T-helper 9 cell (primary cell): ENCODE measurements around the gene DDX51.
"Not testable (repeated sequence)": the region's sequence is repeated elsewhere in the genome, so short reads cannot be mapped to it uniquely, and the experiment has no call there.

Experiments
- DNase-seq: peaks from one replicate; pipeline ENCODE4 v3.0.0-alpha.2; 2020

Gene DDX51

DNA sequence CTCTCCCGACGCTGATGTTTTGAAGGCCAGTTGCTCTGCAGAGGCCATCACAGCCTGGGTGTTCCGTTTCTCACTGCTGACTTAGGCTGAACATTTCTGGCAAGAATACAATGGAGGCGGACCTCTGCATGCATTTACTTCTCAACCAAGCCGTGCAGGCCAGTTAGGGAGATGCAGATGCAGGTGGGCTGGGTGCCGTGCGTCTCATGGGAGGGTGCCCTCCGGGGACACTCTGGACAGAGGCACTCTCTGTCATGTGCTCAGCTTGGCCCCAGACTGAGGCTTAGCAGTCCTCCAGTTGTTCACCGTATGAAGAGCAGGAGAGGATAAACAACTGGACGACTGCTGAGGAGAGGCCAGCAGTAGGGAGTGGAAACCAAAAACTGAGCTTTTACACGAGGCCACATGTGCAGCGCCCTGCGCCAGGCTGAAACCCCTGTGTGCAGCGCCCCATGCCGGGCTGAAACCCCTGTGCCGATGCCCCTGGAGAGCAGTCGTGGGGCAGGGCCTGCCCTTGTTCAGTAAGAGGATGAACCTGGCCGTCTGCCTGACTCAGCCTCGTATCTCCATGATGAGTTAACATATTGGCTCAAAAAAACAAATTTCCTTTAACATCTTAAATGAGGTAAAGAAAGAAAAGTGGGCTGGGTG is 32.3 kb downstream of the DDX51 start:
- DNase-seq = no peak

DNA sequence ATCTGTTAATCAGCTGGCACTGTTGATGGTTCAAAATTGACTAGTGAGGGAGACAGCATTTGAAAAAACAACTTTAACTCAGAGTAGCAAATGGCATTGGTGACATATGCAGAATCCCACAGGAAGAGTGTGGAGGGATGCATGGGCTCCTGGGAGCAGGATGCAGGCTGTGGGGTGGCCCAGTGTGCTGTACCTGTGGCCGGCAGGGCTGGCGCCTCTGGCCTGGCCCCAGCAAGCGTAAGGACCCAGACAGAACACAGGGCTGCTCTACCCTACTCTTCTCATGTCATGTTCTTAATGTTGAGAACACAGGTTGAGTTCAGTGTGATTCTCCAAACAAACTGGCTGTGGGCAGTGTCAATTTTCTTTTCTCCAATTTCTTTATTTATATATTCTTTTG is 33.4 kb downstream of the DDX51 start:
- no peak for DNase-seq

DNA sequence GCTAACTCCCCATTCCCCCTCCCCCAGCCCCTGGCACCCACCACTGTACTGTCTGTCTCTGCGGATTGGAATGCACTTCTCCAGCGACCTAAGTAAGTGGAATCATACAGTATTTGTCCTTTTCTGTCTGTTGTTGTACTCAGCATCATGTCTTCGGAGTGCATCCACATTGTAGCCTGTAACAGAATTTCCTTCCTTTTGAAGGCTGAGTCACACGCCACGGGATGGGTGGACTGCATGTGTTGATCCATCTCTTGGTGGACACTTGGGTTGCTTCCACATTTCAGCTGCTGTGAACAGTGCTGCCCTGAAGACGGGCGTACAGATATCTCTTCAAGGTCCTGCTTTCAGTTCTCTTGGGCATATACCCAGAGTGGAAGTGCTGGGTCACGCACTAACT is 34.4 kb downstream of the DDX51 start:
- no peak for DNase-seq

DNA sequence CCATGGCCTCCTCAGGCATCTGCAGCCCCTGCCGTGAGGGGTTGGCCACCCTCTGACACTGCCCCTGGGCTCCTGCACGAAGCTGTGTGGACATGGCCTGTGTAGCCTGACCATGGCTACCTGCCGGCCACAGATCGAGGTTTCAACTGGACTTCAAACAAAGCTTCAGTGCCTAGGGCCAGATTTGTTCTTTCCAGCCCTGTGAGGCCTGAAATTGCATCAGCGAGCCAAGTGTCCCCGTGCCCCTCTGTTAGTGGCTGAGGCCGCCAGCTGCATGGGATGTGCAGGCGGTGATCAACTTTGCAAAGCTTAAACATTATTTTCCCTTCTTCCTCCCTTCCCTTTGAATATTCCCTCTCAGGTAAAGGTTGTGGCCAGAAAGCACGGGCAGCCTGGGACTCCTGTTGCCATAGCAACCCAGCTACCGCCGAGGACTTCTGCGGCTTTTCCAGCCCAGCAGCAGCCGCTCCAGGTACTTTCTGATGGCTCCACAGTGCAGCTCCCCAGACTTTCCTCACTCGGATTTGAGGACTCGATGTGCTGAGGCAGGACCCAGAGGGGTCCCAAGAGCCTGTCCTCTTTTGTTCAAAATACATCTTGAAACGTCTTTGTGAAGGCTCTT is 35.8 kb downstream of the DDX51 start:
- no peak for DNase-seq

DNA sequence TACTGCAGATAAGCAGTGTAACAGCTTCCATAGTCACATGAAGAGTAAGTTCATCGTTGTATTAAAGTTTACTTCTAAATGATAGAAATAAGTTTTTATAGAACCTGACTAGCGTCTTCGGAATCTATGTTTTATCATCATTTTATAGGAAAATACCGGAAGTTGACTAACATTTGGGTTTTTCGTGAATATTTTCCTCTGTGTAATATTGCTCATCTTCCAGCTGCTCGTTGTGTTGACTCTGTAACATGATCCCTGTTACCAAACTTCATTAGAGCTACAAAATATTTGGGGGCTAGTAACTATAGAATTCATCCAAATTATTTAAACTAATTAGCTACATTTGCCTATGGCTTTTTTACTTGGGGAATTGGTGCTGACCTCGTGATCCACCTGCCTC is 37.2 kb downstream of the DDX51 start:
- no peak for DNase-seq

DNA sequence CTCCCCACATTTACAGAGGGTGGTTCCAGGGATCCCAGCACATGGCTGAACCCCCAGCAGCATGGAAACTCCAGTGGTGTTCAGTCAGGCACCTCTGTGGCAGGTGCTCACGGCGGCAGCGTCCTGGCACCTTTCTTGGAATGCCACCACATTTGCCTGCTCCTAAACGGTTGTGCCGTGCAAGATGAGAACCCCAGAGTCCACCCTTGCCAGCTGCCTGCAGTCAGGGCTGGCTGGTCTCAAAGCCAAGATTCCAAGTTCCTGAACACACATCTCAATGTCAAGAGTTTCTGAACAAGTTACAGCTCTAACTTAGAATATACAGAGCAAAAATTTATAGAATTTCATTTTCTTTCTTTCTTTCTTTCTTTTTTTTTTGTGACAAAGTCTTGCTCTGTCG is 38.7 kb downstream of the DDX51 start:
- no peak for DNase-seq

DNA sequence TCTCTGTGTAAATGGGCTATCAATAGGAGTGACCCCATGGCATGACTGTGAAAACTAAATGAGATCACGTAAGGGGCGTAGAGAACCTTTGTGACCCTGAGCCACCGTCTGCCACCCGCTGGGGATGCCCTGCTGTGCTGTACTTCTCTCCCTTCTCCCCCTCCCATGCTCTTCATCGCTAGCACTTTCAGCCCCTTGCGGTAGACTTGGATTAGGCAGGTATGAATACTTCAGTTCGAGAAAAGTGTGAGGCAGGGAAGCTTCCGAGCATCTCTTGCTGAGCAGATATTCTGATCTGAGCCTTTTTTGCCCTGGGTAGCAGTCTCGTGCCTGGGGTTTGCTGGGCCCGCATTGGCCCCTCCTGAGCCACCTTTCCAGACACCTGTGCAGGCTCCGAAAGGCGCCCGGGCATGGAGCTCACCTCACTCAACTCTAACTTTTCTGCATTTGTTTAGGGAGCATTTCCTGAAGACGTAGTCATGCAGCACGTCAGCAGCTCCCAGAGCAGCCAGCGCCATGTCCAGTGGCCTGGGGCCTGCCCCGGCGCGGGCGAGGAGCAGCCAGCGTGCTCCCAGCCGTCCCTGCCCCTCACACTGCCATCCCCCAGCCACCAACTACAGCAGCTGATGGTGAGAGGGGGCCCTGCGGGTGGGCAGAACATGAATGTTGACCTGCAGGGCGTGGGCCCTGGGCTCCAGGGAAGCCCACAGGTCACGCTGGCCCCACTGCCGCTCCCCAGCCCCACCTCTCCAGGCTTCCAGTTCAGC is 40.4 kb downstream of the DDX51 start:
- no peak for DNase-seq

DNA sequence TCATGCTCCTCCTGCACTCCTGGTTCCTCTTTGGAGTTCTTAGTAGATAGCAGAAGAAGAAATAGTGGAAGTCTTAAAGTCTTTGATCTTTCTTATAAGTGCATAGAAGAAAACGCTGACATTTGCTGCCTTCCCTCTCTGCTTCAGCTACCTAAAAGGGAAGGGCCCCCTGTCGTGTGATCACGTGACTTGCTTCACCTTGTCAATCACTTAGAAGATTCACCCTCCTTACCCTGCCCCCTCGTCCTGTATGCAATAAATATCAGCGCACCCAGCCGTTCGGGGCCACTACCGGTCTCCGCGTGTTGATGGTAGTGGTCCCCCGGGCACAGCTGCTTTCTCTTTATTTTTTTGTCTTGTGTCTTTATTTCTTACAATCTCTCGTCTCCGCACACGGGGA is 41.0 kb downstream of the DDX51 start:
- DNase-seq = not testable (repeated sequence)

DNA sequence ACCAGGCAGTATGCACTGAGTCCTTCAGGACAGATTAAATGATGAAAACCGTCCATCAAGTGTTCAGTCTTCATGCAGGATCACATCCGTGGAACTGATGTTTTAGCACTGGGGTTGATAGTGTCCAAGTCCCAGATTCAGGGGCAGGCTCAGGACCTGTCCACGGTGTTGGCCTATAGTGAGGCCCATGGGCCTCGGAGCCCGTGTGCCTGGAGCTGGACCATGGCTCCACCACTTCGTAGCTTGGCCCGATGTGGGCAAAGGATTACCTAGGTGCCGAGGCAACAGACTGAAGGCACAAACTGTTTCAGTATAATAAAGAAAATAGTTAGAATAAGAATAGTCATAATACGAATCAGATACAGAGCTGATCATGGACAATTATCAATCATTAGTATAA is 41.8 kb downstream of the DDX51 start:
- DNase-seq = no peak

DNA sequence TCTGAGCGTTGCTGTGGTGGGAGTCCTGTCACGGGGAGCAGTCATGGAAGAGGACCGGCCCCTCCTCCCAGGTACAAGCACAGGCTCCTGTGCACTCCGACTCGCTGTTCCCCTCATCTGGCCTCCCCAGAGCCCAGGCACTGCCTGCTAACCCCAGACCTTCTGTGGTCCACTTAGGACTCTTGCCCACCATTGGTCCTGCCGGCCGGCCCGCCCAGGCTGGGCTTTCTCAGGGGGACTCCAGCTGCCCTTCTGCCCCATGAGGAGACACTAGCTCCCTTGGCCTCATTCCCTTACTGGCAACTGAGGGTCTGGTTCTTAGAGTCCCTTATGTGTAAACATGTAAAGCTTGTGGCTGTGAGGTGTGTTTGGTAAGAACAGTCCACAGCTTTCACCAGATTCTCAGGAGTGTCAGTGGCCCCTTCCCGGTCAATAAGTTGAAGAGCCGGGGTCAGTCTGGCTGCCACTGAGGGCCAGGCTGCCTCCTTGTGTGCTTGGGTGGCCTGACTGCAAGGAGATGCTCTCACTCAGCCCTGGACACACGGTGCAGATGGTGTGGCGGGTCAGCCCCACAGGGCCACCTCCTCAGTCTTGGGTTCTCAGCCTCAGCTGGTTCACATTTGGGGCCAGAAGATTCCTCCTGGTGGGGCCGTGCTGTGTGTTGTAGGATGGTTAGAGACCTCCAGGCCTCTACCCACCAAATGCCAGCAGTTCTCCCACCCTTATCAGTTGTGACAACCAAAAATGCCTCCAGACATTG is 43.6 kb downstream of the DDX51 start:
- no peak for DNase-seq

DNA sequence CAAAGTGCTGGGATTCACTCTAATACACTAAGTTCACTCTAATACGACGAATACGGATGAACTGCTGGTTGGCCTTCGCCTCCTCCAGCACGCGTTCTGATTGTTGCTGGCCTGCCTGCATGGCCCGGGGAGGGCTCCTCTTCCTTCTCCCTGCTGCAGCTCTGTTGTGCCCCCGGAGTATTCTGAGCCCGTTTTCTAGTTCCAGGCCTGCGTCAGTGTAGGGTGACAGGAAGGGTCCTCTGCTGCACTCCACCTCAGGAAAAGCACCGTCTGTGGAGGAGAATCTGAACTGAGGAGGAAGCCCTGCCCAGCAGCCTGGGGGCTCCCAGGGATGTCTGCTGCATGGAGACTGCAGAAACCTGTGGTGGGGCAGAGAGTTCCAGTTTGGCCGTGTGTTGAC is 44.4 kb downstream of the DDX51 start:
- DNase-seq = no peak

DNA sequence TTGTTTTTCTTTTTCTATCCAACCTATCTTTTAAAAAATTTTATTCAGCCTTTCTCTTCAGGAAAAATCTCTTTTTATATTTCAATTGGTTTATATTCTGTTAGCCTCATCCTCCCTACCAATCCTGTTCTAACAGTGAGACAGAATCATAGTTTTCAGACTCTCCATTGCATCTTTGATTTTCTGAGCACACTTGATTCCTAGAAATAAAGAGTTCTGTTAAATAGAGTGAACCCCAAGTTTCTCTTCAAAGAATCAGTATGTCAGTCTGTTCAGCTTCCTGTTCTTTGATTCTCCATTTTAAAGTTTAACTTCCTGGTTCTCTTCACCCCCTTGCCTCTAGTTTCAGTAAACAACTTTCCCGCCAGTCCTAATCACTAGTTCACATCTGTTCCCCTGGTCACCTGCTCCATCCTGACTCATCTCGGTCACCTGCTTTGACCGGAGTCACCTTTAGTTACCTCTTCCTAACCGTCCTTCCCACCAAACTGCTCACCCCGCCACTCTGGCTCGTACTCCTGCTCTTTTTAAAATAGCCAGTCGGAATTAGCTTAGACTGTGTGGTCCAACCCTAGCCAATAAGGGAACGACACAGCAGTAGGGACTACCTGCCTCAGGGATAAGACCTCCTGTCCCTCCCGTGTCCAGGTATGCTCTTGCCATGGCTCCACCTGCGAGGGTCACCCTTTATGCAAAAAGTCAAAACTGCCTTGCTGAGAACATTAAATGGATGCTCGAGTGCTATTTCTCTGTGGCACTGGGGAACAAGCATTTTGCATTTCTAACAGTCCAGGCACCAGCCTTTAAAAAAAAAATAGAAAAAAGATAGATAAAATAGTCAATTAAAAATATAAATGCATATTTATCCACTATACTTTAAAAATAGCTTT is 48.4 kb downstream of the DDX51 start:
- DNase-seq = no peak

DNA sequence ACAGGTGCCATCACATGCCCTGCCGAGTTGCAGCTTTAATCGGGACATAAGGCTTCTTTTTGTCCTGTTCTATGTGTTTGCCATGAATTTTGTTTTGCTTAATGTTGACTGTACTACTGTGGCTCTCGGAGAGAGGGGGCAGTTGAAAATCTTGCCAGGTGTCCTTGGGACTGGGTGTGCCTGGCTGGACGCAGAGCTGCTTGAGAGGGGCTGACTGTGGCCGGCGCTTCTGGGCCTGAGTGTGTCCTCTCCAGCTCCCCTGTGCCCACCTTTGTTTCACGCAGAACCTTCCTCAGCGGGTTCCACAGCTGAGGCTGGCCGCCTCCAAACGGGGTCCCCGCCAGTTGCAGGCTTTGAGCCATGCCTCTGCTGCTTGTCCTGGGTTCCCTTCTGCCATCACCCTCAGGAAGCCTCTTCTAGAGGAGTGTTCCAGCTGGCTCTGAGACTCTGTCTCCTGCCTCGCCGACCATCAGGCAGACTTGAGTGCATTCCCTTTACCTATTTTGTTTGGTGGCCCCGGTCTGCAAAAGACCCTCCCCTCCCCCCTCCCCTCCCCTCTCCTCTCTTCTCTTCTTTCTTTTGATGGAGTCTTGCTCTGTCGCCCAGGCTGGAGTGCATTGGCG is 49.7 kb downstream of the DDX51 start:
- no peak for DNase-seq

DNA sequence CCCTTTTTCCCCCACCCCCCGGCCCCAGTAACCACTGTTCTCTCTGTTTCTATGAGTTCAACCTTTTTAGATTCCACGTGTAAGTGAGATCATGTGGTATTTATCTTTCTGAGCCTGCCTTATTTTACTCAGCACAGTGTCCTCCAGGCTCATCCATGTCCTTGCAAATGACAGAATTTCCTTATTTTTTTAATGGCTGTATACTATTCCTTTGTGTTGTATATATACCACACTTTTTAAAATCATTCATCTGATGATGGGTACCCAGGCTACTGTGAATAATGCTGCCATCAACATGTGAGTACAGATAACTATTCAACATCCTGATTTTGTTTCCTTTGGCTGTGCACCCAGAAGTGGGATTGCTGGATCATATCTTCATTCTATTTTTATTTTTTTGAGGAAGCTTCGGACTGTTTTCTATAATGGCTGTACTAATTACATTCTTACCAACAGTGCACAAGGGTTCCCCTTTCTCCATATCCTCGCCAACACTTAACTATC is 54.7 kb downstream of the DDX51 start:
- DNase-seq = no peak
